Adrenal gland (tissue), 12 donors: ENCODE data around the gene RUNX1. TPM values are rescaled to one million over a fixed set of nuclear protein-coding genes. Genes with fewer than 3 reads are reported as not detected.

Experiments
- DNase-seq, 7 donors: peaks; one replicate each; pipeline ENCODE4 v3.0.0-alpha.2; 2019 to 2020
- H3K27ac ChIP-seq, 5 donors: fragments of 200-600 bp; sonication (generic) in 4 of 5; 1 replicate in 3 of 5; 2 replicates in 2 of 5; pipeline versions ENCODE4 v1.5.1 to v1.8.0; 2016 to 2020; ENCODE audit warnings: mild to moderate bottlenecking in 1 of 5
- H3K27me3 ChIP-seq: fragments of 200-600 bp; 2 replicates; pipeline ENCODE4 v1.8.0; 2021
- H3K36me3 ChIP-seq, 2 donors: fragments of 200-600 bp; replicated peaks in 1 of 2; 1 replicate in 1 of 2; 2 replicates in 1 of 2; pipeline versions ENCODE4 v1.5.1 to v1.8.0; 2018 to 2022
- H3K4me1 ChIP-seq, 2 donors: fragments of 200-600 bp; replicated peaks in 1 of 2; 1 replicate in 1 of 2; 2 replicates in 1 of 2; pipeline versions ENCODE4 v1.5.1 to v1.8.0; 2018 to 2021
- H3K4me3 ChIP-seq, 4 donors: fragments of 200-600 bp; sonication (generic) in 3 of 4; one replicate each; pipeline ENCODE4 v1.5.1; 2016 to 2018
- H3K9me3 ChIP-seq, 3 donors: fragments of 200-600 bp; sonication (generic) in 1 of 3; replicated peaks in 1 of 3; 1 replicate in 2 of 3; 2 replicates in 1 of 3; pipeline versions ENCODE4 v1.5.1 to v1.8.0; 2016 to 2021
- POLR2A ChIP-seq, 2 donors: fragments of 450-650 bp; IDR thresholded peaks; one replicate each; pipeline ENCODE4 v1.6.1; 2017; ENCODE audit warnings: antibody characterized with exemption in 2 of 2, mild to moderate bottlenecking in 2 of 2, moderate library complexity in 1 of 2
- WGBS, 4 donors: extraction: QIAGEN DNeasy Blood & Tissue Kit in 2 of 4; methylation state at CpG; one replicate each; pipeline versions ENCODE4 v1.1.5 to v1.1.7; 2013 to 2017; 5-methylcytosine and 5-hydroxymethylcytosine counted together
- intact Hi-C, 2 donors: fragments of 100-400 bp; cut with DNase I; formaldehyde crosslinking; loops; one replicate each; pipeline versions ENCODE4 v1.14.1 to v1.15.0; 2022 to 2023
- polyA plus RNA-seq, 3 donors: library from polyadenylated mRNA; stranded (reverse); fragments of 200-250 nt in 2 of 3; fragments of 350-450 nt in 1 of 3; fragmentation: Illumina TruSeq in 1 of 3; extraction: RNeasy Lipid Tissue Mini Kit (QIAGEN cat#74804) in 1 of 3; gene quantifications; one replicate each; pipeline ENCODE4 v1.2.3, GENCODE V29; 2013 to 2014
- total RNA-seq, 9 donors: library from RNA; depleted of rRNA in 4 of 9; stranded (reverse); fragments of >200 nt in 4 of 9; fragments of 120-200 nt in 1 of 9; fragmentation: NEBNext Ultra II Directional in 1 of 9; extraction: Animal tissue kit (Norgen Biotek cat#: 25700) in 1 of 9; gene quantifications; one replicate each; pipeline versions ENCODE4 v1.1.0 to v1.2.4, GENCODE V29; 2013 to 2023
- TF ChIP-seq, protein P1 (sequence below), 6 experiments: fragments of 450-650 bp in 4 of 6; fragments of 200-600 bp in 2 of 6; sonication (generic) in 1 of 6; IDR thresholded peaks; 1 replicate in 5 of 6; 2 replicates in 1 of 6; pipeline versions ENCODE4 v1.5.1 to v1.8.0; 2016 to 2021; ENCODE audit warnings: antibody characterized with exemption in 6 of 6, mild to moderate bottlenecking in 2 of 6, moderate library complexity in 1 of 6
- donor health status: healthy with polysubstance abuse.
- donor health status: Bipolar disorder and iron deficiency.
- donor health status: DM: yes; HTN: yes; CAD: no.
- donor health status: DM: no; HTN: no; CAD: no.
- donor health status: DM: no; HTN: no; CAD: no.
- donor health status: DM: yes; HTN: yes; CAD: no.

RUNX1 gene
- total and polyA plus RNA-seq, 12 donors: 0.83 to 27.2 (median 8.2) TPM

DNA sequence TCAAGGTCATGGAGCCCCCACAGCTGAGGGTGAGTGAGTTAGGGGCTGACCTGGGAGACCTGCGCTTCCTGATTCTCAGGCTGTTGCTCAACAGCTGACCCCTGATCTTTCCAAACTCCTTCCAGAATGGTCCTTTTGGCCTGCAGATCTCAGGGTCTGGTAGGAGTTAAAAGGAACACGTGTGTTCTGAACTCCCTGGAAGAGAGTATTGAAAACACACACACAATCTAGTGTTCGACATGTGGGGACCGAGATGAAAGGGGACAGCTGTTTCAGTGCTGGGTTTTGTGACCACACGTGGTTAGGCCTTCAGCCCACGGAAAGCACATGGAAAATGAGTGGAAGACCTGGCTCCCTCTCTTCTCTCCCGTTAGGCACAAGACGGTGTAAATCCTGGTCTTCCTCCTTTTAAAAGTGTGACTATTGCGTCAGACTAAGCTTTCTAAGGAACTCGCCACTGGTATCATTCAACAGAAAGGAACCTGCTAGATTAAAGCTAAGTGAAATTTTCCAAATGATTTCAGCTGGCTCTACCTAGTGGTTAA, 49.6 kb downstream of the RUNX1 start:
- H3K36me3 ChIP-seq: no peaks in the 10 kb centered on the region
- H3K4me3 ChIP-seq: no peak overlapping the region
- no peak overlapping the region for H3K27ac ChIP-seq
- H3K27me3 ChIP-seq: no peaks in the 10 kb centered on the region
- WGBS, 4 donors: 69 to 81% (median 73%) methylated on average over 9 to 10 of the region's 10 CpGs
- TF ChIP-seq POLR2A (IDR thresholded peaks at IDR 0.05): no peak
- TF ChIP-seq, protein P1, sequence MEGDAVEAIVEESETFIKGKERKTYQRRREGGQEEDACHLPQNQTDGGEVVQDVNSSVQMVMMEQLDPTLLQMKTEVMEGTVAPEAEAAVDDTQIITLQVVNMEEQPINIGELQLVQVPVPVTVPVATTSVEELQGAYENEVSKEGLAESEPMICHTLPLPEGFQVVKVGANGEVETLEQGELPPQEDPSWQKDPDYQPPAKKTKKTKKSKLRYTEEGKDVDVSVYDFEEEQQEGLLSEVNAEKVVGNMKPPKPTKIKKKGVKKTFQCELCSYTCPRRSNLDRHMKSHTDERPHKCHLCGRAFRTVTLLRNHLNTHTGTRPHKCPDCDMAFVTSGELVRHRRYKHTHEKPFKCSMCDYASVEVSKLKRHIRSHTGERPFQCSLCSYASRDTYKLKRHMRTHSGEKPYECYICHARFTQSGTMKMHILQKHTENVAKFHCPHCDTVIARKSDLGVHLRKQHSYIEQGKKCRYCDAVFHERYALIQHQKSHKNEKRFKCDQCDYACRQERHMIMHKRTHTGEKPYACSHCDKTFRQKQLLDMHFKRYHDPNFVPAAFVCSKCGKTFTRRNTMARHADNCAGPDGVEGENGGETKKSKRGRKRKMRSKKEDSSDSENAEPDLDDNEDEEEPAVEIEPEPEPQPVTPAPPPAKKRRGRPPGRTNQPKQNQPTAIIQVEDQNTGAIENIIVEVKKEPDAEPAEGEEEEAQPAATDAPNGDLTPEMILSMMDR (IDR thresholded peaks at IDR 0.05): no peak
- no peaks in the 10 kb centered on the region for H3K9me3 ChIP-seq
- no peaks in the 10 kb centered on the region for H3K4me1 ChIP-seq
- DNase-seq: no peak
- intact Hi-C loops: no loop called here

DNA sequence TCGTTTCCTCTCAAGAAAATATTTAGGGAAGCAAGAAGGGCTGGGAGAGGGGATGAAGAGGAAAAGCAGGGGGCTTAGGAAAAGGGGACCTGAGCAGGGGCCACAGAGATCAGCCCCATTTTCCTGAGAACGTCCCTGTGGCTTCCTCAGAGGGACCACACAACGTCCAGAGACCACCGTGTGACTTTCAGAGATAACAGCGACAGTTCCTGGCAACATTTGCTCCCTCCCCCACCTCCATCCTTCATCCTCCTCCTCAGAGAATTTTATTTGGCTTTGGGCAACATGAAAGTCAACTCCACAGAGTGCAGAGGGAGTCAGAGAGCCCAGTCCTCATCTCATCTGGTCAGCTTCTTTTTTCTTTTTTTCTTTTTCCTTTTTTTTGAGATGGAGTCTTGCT, 50.9 kb downstream of the RUNX1 start:
- Histone ChIP-seq H3K4me3 (no peak overlapping the region), H3K4me1 (no peaks in the 10 kb centered on the region), H3K27ac (no peak overlapping the region), H3K36me3 (no peaks in the 10 kb centered on the region), H3K9me3 (no peaks in the 10 kb centered on the region), H3K27me3 (no peaks in the 10 kb centered on the region)
- intact Hi-C loops: no loop called here
- DNase-seq: no peak
- WGBS, 4 donors: 63 to 75% (median 66%) methylated on average over 5 of the region's 5 CpGs
- TF ChIP-seq, protein P1 (IDR thresholded peaks at IDR 0.05): no peak
- no peak for TF ChIP-seq POLR2A (IDR thresholded peaks at IDR 0.05)

DNA sequence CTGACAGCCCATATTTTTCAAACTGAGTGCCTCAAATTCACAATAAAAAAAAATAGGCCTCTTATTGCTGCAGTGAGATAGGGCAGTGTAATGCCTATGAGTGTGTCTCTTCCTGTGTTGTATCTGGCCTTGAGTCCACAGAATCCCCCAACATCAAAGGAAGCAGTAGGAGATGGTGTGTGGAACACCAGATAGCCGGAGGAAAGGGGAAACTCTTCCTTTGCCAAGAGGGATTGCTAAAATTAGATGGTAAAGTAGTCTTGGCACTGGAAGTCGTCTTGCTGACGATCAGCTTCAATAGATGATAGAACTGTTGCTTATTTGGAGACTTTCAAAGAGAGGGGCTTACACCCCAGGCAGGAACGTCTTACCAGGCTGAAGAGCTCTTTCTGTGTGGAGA, 51.8 kb downstream of the RUNX1 start:
- no peak for DNase-seq
- intact Hi-C loops: no loop called here

DNA sequence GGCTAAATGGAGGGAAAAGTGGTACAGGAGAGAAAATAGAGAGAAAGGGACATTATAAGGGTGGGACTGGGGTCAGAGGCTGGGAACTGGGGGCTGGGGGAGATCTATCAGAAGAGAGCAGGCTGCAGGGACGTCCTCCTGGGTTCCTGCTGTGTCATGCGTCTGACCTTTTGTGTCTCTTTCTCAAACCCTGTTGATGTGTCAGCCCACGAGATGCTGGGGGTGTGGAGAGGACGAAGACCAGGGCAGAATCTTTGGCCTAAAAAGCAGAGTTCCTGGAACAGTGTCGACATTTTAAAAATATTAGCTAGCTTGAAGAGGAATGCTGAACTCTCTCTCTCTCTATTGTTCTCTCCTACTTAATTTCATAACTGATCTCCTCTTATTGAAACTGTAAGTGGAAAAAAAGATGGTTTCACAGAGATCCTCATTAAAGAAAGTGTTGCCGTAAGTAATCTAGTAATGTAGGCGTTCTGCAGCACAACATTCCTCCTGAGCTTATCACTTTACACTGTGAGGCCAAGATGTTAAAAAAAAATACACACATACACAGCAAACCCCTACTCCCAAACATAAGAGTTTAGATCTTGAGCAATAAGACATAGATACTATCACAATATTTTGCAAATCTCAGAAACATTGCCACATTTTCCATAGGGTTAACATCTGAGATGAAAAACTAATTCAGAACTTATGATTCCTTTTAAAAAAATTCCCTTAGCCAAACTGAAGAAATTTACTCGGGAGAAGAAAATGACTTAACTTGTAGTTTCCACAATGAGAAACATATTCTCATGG, 52.6 kb downstream of the RUNX1 start:
- H3K27ac ChIP-seq: no peak overlapping the region
- intact Hi-C loops: no loop called here
- H3K9me3 ChIP-seq: no peaks in the 10 kb centered on the region
- DNase-seq: peak in 2 of 7 donors; percentile 19 to 31
- whole genome bisulfite sequencing, 4 donors: 56 to 69% (median 64%) methylated on average over 8 of the region's 8 CpGs
- no peak for TF ChIP-seq POLR2A (IDR thresholded peaks at IDR 0.05)
- TF ChIP-seq, protein P1 (IDR thresholded peaks at IDR 0.05): no peak
- no peak overlapping the region for H3K4me3 ChIP-seq
- H3K4me1 ChIP-seq: no peaks in the 10 kb centered on the region
- no peaks in the 10 kb centered on the region for H3K36me3 ChIP-seq
- no peaks in the 10 kb centered on the region for H3K27me3 ChIP-seq

More for the DNA sequence above, 51.8 kb downstream of the RUNX1 start:
- no peaks in the 10 kb centered on the region for H3K27me3 ChIP-seq
- no peaks in the 10 kb centered on the region for H3K36me3 ChIP-seq
- no peaks in the 10 kb centered on the region for H3K9me3 ChIP-seq
- 24 to 37% (median 32%) methylated on average over 4 of the region's 4 CpGs for WGBS, 4 donors
- no peak overlapping the region for H3K4me3 ChIP-seq
- H3K4me1 ChIP-seq: no peaks in the 10 kb centered on the region
- H3K27ac ChIP-seq: no peak overlapping the region
- TF ChIP-seq, protein P1 (IDR thresholded peaks at IDR 0.05): no peak
- TF ChIP-seq POLR2A (IDR thresholded peaks at IDR 0.05): no peak
